ENCODE data around the gene VPS13A. TPM values are rescaled to one million over a fixed set of nuclear protein-coding genes. Genes with fewer than 3 reads are reported as not detected.

The VPS13A gene
- total and polyA plus RNA-seq, 12 donors = 16.2 to 64.0 (median 32.2) TPM

GRCh38 chr9:77304543-77304942 lies 127.2 kb downstream of the VPS13A start:
- Histone ChIP-seq H3K27ac (no peak overlapping the region), H3K4me1 (replicated peaks in 1 of 2) (no peaks in the 10 kb centered on the region), H3K4me3 (no peak overlapping the region), H3K36me3 (replicated peaks in 1 of 2) (no peaks in the 10 kb centered on the region), H3K9me3 (replicated peaks in 1 of 3) (no peaks in the 10 kb centered on the region), H3K27me3 (no peaks in the 10 kb centered on the region)
- no peak for DNase-seq
- TF ChIP-seq CTCF (IDR thresholded peaks at IDR 0.05) (no peak), POLR2A (IDR thresholded peaks at IDR 0.05) (no peak)
- intact Hi-C loops (cut with DNase I) = no loop called here

- intact Hi-C loops (cut with DNase I) = no loop called here
- Histone ChIP-seq H3K27ac (no peak overlapping the region), H3K36me3 (replicated peaks in 1 of 2) (no peaks in the 10 kb centered on the region), H3K27me3 (no peaks in the 10 kb centered on the region), H3K9me3 (replicated peaks in 1 of 3) (no peaks in the 10 kb centered on the region), H3K4me3 (no peak overlapping the region), H3K4me1 (replicated peaks in 1 of 2) (no peaks in the 10 kb centered on the region)
- TF ChIP-seq CTCF (IDR thresholded peaks at IDR 0.05) = no peak
- no peak for TF ChIP-seq POLR2A (IDR thresholded peaks at IDR 0.05)
- 91 to 96% (median 94%) methylated on average over 1 of the region's 1 CpG for WGBS, 4 donors
- no peak for DNase-seq
Observed at GRCh38 chr9:77305622-77306400, 128.5 kb downstream of the VPS13A start.

GRCh38 chr9:77307166-77307565 lies 129.8 kb downstream of the VPS13A start:
- H3K27ac ChIP-seq = no peak overlapping the region
- 98 to 100% (median 99%) methylated on average over 2 of the region's 2 CpGs for WGBS, 4 donors
- DNase-seq = no peak
- H3K36me3 ChIP-seq (replicated peaks in 1 of 2) = no peaks in the 10 kb centered on the region
- H3K4me3 ChIP-seq = no peak overlapping the region
- TF ChIP-seq POLR2A (IDR thresholded peaks at IDR 0.05) (no peak), CTCF (IDR thresholded peaks at IDR 0.05) (no peak)
- H3K4me1 ChIP-seq (replicated peaks in 1 of 2) = no peaks in the 10 kb centered on the region
- no peaks in the 10 kb centered on the region for H3K9me3 ChIP-seq (replicated peaks in 1 of 3)
- intact Hi-C loops (cut with DNase I) = no loop called here
- H3K27me3 ChIP-seq = no peaks in the 10 kb centered on the region

GRCh38 chr9:77316058-77316457 lies 138.7 kb downstream of the VPS13A start:
- Histone ChIP-seq H3K9me3 (replicated peaks in 1 of 3) (peaks cover 0 to 5% (median 0%) of the 10 kb centered on the region in 3 donors), H3K4me3 (no peak overlapping the region), H3K27me3 (no peaks in the 10 kb centered on the region), H3K4me1 (replicated peaks in 1 of 2) (peaks cover 0 to 3% of the 10 kb centered on the region in 2 donors), H3K27ac (no peak overlapping the region), H3K36me3 (replicated peaks in 1 of 2) (peaks cover 0 to 4% of the 10 kb centered on the region in 2 donors)
- intact Hi-C loops (cut with DNase I) = no loop called here
- TF ChIP-seq CTCF (IDR thresholded peaks at IDR 0.05) (no peak), POLR2A (IDR thresholded peaks at IDR 0.05) (no peak)
- 50 to 63% (median 55%) methylated on average over 1 of the region's 1 CpG for WGBS, 4 donors
- DNase-seq = no peak

All from adrenal gland (tissue), 12 donors.